NCI-H1092 treated with DMSO at 0.1 percent for 48 hours (cell line): ENCODE measurements around the gene UBASH3A.

Source experiments
- DNase-seq: peaks from one replicate; lab custom pipeline; 2025; lab: John Stamatoyannopoulos, UW

Gene UBASH3A

DNA sequence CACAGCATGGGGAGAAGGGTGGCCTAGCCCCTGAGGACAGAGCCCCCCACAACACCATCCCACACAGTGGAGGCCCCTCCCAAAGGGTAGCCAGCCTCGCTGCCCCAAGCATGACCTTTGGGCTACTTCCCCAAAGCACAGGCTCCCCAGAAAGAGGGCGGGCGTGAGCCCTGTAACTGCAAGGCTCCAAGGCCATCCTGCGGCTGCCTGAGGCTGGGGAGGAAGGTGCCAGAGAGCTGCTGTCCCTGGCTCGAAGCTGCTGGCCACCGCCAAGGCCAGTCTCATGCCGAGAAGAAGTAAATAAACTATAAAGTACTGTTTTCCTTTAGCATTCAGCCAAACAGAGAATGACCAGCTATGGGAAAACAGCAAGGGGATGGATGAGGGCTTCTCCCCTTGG, 27.5 kb downstream of the UBASH3A start:
- DNase-seq: no peak

DNA sequence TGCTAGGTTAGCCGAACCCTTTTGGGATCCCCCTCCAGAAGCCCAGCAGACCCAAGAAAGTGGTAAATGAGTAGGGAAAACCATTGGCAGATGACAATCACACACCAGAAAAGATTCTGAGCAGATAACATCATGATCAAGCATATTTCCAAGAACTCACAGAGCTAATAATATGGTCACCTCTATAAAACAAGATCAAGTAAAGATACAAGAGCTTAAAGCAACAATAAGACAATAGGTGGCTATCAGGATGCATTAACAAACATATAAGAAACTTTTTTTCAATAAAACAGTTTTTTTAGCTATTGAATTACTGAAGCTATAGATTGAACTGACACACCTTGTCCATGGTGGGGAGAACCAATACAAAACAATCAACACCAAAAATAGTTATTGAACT, 29.0 kb downstream of the UBASH3A start:
- no peak for DNase-seq

DNA sequence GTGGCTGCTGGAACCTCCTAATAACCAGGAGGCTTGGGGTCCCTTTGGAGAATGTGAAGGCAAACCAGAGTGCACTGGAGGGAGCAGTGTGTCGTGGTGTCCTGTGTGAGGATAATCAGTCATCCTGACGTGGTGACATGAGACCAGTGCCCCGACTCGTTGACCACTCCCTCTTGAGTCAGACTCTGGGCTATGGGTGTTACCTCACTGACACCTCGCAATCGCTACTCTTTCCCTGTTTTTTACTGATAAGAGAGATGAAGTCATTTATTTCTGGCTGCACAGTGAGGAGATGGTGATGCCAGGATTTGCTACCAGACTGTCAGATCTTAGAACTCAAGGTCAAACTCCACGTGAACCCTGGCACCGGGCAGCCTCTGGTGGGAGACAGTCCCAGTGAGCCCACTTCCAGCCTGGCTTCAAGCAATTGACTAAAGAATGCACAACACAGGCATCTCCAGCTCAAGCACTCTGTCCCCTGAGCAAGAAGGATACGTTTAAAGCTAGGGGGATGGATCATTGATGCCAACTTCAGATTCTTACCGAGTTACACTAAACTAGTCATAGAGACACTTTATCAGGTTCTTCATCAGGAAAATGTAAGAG, 30.3 kb downstream of the UBASH3A start:
- DNase-seq: no peak

DNA sequence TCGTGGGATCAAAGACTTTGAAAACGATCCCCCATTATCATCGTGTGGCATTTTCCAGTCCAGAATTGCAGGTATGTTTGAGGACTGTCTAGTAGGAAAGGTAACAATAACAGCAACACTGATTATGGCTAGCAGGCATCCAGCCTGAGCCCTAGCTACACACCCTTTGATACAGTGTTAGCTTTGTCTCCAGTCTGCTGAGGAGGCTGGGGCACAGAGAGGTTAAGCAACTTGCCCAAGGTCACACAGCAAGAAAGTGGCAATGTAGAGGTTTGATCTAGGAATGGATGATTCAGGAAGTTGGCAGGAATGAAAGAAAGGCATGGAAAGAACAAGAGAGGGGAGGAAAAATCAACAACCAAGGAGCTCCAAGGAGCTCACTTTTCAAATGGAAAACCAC, 31.2 kb downstream of the UBASH3A start:
- no peak for DNase-seq

DNA sequence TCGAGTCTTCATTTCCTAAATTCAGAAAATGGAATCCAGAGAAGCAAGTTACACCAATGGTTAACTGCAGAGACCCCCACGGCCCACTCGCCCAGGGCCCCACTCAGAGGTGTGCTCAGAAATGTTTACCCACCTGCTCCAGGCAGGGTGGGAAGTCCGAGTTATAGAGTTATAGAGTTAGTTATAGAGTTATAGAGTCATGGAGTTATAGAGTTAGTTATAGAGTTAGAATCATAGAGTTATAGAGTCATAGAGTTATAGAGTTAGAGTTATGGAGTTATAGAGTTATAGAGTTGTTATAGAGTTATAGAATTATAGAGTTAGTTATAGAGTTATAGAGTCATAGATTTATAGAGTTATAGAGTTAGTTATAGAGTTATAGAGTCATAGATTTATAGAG, 31.7 kb downstream of the UBASH3A start:
- DNase-seq: no peak

DNA sequence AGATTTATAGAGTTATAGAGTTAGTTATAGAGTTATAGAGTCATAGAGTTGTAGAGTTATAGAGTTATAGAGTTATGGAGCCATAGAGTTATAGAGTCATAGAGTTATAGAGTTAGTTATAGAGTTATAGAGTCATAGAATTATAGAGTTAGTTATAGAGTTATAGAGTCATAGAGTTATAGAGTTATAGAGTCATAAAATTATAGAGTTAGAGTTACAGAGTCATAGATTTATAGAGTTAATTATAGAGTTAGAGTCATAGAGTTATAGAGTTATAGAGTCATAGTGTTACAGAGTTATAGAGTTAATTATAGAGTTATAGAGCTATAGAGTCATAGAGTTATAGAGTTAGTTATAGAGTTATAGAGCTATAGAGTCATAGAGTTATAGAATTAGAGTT, 32.1 kb downstream of the UBASH3A start:
- DNase-seq: no peak

DNA sequence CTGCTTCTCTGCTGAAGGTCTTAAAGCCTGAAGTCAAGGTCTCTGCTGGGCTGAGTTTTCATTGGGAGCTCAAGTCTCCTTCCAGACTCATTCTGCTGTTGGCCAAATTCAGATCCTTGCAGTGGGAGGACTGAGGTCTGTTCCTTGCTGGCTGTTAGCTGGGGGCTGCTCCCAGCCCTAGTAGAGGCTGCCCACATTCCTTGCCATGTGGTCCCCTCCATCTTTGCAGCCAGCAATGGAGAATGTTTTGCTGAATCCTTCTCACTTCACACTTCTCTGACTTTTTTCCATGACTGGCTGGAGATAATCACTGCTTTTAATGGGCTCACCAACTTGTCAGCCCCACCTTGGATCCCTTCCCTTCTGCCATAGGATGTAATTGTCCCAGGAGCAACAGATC, 33.2 kb downstream of the UBASH3A start:
- DNase-seq: no peak

DNA sequence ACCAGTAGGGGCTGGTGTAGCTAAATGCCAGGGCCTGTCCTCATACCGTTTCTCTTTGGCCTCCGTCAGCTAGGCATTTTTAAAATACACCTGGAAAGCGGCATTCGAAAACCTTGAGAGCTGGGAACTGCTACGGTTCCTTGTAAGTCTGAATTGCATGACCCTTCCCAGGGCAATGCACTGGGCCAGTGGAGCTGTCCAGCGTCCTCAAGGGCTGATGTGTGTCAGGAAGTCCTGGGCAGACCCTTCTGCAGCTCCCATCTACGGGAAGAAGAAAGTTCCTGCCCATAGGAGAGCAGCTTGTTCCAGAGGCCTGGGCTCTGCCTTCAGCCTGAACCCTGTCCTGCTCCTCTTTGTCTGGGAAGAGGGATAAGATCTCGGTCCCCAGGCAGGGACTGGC, 34.1 kb downstream of the UBASH3A start:
- DNase-seq: no peak

DNA sequence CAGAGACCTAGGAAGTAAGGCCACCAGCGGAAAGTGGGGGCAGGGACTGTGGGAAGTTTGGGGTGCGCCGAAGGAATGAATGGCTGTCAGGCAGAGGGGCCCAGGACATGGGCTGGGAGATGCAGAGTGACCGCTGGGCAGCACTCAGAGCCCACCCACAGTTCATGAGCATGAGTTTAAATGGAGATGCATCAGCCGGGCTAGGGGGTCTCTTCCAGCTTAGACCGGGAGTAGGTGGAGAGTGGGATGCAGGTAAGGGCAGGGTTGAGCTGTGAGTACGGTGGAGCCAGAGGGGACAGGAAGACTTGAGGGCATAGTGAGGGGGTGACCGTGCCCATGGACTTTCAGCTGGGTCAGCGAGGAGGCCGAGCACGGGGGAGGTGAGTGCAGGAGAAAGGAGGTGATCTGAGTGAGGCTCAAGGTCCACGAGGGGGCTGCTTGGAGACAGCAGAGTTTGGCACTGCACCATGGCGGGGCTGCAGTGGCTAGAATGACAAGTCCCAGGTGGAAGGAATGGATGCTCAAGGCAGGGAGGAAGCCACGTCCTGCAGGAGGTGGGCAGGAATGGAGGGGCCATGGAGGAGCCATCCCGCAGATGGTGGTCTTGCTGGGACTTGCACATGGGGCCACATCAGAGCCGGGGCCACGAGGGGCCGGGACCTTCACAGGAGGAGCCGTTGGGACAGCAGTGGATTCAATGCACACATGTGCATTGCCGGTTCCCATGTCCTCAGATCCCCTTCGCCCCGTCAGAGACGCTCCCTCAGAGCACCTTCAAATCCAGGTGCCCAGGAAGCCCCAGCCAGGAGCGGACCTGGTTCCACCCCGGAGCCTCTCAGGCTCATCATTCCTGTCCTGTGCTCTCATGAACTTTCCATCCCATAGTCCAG, 34.9 kb downstream of the UBASH3A start:
- no peak for DNase-seq

DNA sequence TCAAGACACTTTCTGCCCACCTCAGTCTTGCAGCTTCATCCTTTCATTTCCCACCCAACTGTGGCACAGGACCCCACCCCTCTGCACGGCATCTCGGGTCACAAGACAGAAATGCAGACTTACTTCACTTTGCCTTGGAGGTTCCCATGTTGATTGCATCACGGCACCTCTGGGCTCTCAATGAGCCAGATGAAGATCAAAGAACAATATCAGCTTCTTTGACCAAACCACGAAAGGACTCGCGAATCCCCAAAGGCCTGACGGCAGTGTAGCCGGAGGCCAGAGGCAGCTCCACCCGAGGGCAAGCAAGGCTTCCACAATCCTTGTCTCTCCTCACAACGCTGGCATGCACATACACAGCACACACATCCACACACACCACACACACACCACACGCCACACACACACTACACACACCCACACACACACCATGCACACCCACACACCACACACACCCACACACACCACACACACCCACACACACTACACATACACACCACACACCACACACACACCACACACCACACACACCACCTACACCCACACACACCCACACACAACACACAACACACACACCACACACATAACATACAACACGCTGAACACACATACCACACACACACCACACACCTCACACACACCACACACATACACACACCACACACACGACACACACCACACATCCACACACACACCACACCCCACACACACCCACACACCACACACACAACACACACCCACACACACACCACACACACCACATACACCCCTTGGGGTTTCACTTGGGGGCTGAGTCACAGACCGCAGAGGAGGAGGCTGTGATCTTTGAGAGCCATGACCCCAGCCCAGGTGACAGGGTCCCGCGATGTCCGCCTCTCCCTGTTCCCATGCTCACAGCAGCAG, 35.8 kb downstream of the UBASH3A start:
- no peak for DNase-seq

DNA sequence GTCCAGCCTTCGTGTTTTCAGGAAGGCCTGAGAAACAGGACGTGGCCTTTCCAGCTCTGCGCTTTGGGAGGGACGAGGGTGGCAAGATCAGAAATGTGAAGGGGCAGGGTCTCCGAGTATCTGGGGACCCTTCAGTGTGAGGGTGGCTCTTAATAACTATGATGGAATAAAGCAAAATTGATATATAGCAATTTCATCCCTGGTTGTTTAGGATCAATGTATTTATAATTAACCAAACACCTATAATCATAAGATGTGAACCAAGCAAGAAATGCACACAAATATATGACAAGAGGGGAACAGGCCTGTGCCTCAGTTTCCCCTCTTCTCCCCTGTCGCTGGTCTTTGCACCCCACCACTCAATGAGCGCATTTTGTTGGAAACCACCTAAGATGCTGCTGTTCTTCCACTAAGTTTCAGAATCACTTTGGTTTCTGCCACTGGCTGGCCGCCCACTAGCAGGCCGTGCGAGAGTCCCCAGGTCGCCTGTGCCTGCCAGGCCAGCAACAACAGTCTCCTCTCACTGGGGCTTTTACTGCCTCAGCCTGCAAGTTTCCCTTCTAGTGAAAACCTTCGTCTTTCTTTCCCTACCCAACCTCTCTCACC, 36.6 kb downstream of the UBASH3A start:
- no peak for DNase-seq

DNA sequence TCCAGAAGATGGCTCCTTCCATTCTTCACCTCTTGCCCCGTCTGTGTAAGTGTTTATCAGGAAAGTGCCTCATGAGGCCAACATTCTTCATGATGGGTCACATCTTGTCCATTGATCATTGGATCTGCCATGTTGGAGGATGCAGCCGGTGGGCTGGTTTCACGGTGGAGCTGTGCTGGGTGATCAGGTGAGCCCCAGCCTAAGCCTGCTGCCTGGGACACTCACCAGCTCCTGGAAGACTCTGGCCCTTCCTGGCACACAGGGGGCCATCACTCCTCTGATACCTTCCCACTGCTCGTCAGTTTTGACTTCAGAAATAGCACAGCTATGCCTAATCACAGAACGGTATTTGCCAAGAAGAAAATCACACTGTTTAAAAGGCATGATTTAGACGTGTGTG, 38.3 kb downstream of the UBASH3A start:
- no peak for DNase-seq

DNA sequence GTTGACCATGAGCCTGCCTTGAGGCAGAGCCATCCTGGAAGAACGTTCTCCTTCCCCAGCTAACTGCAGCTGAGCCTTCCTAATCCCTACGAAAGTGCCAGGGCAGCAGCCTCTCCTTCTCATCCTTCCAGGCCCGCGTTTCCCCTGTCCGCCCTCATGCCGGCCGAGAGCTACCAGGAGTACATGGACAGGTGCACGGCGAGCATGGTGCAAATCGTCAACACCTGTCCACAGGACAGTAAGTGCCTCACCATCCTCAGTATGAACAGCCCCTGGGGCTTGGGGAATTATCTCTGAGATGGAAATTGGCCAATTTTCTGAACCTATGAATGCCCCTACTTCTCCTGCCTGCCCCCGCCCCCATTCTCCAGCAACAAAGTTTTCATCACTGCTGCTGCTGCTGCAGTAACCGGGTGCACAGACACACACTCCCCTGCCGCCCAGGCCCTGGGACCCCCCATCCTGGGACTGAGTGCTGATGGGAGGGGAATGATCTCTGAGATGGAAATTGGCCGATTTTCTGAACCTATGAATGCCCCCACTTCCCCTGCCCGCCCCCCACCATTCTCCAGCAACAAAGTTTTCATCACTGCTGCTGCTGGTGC, 39.6 kb downstream of the UBASH3A start:
- no peak for DNase-seq

DNA sequence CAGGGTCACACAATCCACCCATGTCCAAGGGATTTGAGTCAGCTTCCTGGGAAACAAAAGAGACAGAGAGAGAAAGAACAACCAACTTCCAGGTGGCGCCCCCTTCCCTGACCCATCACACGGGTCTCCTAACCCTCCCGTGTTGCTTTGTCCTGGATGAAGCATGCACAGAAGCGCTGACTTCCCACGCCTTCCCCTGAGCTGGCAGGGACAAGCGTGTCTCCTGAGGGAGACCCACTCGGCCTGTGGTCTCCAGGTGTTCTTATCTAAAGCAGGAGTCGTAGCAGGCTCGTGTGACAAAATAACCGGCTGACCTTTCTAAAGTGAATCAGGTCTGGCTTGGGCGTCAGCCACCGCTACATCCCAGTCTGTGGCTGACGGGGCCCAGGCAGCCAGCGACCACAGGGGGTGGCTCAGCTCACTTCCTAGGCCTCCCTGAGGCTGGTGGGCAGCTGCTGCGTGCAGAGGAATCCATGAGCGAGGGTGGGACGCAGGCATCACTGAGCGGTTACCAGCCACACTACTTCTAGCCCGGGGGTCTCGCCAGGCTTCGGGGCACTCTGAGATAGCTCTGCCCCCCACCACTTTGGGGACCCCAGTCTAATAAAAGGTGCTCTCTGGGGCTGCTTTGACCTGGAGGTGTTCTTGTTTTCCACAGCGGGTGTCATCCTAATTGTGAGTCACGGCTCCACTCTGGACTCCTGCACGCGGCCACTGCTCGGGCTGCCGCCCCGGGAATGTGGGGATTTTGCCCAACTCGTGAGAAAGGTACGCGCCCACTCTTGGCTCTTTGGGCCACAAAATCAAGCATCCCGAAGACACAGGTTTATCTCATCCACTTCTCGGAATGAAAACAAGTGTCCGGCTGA, 40.4 kb downstream of the UBASH3A start:
- DNase-seq: no peak

DNA sequence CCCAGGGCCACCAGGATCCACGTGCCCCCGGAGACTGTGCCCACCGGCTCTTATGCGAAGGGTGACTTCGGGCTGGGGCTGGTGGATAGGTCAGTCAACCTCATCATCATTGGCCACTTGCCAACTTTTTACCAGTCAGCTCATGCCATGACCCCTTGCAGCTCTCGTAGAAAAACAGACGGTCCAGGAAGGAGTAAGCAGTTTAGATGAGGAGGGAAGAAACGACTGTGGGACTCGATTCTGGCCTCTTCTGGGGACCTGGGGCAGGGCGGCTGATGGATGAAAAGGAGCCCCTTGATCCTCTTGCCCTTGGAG, 41.0 kb downstream of the UBASH3A start:
- no peak for DNase-seq

DNA sequence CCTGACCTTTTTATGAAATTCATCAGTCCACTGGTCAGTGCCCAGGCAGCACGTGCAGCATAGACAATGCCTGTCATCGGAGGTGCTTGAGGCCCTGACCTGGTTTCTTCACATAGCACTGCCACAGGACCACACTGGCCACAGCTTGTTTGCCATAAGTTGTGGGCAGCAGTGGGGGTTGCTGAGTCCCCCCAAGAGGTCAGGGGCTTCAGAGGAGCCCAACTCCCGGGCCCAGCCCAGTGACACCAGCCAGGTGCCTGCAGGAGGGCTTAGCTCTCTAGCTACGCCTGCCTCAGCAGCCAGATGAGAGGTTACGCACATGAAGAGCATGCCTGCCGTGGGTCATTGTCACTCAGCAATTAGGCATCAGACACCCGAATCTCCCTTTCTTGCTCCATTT, 41.6 kb downstream of the UBASH3A start:
- no peak for DNase-seq

DNA sequence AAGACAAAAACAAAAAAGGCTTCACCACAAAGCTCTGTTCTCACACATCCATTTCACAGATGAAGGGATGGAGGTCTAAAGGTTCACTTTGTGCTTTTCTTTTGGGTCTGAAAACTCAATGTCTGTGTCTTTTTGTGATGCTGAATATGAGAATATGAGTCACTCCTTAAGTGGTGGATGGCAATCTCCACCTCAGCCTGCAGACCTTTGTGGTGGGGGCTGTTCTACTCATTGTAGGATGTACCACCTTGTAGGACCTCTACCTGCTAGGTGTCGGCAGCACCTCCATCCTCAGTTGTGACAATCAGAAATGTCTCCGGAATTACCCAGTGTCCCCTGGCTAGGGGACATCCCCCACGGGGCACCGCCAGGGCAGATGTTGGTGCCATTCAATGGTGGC, 42.8 kb downstream of the UBASH3A start:
- no peak for DNase-seq

DNA sequence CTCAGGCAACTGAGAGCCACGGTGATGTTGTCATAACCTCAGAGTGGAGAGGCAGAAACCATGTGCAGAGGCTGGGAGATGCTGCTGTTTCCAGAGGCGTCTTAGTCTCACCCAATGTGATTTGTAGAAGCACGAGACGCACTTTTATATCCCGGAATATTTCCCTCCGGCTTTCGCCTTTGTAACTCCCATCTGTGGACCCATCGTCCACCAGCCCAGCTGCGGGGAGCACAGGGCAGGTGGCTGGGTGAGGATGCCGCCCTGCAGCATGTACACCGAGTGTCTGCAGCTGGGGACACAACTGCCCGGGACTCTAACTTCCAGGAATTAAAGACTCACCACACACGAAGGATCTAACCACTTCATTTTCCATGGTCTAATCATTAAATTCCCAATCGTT, 43.5 kb downstream of the UBASH3A start:
- DNase-seq: no peak

DNA sequence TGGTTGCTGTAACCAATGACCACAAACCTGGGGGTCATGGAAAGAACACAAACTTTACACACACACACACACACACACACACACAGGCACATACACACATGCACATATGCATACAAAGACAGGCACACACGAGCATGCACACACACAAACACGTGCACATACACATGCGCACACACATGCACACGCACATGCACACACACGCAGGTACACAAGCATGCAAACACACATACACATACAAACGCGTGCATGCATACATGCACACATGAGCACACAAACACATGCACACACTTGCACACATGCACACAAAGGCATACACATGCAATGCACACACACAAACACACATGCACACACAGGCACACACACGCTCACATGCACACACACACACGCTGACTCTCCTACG, 44.0 kb downstream of the UBASH3A start:
- DNase-seq: no peak

DNA sequence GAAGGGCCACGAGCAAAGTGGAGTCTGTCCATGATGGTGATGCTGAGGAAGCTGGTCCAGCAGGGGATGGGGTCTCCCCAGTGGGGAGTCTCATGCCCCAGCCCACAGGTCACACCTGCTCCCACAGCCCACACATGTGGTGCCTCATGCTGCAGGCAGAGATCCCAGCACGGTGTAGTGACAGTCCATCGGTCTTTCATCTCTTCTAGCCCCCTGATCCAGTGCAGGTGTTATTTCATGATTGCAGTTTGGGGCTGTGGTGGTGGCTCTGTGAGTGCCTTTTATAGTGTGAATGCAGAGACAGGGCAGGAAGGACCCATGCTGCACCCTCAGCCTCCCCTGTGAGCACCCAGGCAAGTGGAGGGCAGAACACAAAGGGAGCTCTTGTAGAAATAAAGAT, 45.0 kb downstream of the UBASH3A start:
- no peak for DNase-seq

DNA sequence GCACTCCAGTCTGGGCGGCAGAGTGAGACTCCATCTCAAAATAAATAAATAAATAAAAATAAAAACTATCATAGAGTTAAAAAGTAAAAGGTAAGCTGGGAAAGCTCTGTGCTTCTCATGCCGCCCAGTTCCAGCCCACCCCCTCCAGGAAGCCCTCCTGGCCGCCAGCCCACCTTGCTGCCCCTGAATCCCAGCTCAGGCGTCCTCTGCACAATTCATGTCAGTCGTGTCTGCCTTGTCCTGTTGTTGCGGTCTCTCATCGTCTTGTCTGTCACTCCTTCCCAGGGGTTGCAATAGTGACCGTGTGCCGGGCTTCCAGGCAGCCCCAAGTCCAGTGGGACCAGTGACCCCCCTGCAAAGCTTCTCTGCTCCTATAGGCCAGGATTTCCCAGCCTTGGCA, 48.2 kb downstream of the UBASH3A start:
- no peak for DNase-seq
